NCI-H460 (cell line): Measurements from ENCODE around the gene EDC3. TPM values are rescaled to one million over a fixed set of nuclear protein-coding genes. Genes with fewer than 3 reads are reported as not detected.
"Not testable (repeated sequence)": the region's sequence is repeated elsewhere in the genome, so short reads cannot be mapped to it uniquely, and the experiment has no call there.

Source experiments
- DNase-seq: peaks from one replicate; pipeline ENCODE4 v3.0.0-alpha.2; 2016; ENCODE audit warnings: low read depth; ENCODE audit errors: extremely low read depth
- total RNA-seq: library from RNA; depleted of rRNA; stranded (reverse); fragments of >200 nt; shearing (Covaris generic); gene quantifications from 2 replicates; pipeline ENCODE4 v1.2.3, GENCODE V29; 2014

Gene EDC3
- total RNA-seq, 1 experiment from 2014 or later: 10.3 TPM

- DNase-seq: no peak
Measured at GRCh38 chr15:74655424-74655823, 40.4 kb downstream of the EDC3 start.

DNA sequence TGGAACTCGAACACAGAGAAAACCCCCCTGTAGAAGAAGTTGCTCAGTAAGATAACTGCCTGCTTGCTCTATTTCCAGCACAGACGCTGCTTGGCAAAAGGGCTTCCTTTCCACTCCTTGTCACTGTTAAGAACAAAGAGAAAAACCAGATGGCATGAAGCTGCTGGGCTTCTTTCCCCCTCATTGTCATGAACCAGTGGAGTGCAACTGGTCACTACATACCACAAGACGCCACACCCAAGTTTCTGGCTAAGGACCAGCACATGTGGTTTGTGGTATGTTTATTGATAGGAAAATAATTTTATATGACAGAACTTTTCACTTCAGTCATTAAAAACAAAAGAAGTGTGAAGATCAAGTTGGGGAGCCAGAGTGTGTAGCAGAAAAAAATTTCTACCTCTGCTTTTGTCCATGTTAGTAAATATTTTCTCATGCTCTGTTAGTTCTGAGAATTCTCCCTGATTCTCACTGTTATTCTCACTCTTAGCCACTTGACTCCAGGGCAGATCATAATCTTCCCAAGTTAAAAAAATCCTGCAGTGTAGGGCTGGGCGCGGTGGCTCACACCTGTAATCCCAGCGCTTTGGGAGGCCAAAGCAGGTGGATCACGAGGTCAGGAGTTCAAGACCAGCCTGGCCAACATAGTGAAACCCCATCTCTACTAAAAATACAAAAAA is 42.3 kb downstream of the EDC3 start:
- no peak for DNase-seq

DNA sequence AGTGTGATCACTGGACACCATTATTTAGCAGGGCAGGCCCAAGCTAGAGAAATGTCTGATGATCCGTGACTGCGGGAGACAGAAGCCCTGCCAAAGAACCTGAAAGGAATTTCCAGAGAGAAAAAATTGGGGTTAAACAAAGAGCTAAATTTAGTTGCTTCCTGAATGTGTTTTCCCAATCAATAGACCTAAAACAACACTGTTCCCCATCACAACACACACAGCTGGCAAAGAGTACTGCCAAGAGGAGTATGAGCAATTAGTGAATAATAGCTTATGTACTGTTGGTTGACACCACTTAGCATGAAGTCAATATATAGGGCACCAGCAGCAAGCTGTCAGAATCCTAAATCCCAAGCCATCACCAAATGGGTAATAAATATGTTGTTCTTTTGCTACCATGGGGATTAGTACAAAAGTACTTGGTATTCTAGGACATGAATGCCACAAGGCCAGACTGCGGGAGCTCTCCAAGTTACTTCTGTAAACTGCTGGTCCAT is 44.5 kb downstream of the EDC3 start:
- no peak for DNase-seq

GRCh38 chr15:74648051-74648842 is 47.6 kb downstream of the EDC3 start:
- no peak for DNase-seq

DNA sequence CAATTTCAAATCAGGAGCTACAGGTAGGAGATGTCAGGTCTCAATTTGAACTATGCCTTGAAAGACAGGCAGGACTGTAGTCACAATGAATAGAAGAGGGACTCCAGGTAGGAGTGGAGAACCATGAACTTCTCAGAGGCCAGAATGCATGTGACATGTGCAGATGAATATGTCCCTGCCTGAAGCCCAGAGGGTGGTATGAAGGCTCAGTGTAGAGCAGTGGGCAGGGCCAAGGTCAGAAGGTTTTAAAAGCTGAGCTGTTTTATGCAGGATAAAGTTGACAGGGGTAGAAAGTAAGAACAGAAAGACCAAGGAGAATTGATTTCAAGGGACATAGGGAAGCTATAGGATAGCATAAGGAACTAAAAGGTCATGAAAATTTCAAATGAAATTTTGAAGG is 49.3 kb downstream of the EDC3 start:
- no peak for DNase-seq

- no peak for DNase-seq
Measured at GRCh38 chr15:74643665-74644204, 52.1 kb downstream of the EDC3 start.

- no peak for DNase-seq
Measured at GRCh38 chr15:74642734-74643664, 52.8 kb downstream of the EDC3 start.

DNA sequence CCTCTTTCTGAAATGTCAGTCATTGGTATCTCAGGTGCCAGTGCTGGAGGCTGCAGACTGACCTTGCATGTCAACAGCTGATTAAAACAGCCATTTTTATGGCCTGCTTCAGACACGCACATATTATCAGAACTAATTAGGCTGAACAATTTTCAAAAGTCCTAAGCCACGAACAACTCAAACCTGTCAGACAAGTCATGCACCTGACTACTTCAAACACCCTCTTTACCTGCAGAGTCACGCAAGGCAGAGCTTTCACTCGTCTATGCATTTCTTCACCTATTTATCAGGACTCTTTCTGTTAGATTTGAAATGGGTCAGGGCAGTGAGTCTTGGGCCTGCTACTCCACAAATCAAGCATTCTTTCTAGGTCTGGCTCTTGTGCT is 53.5 kb downstream of the EDC3 start:
- no peak for DNase-seq

DNA sequence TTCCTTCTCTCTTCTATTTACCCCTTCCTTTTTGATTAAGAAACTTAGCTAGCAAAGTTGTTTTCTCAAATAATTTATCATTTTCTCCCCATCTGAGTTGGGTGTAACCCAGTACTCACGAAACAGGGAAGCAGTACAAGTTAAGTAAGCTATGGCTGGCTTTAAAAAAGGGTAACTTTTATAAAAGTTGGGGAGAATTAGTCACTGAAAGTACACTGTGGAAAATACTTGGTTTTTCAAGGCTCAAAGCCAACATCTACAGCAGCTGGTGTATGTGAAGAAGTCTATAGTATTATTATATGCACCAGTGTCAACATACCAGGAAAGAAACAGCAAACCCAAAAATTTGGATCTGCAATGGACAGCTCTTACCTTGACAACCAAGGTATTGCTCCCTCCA is 54.7 kb downstream of the EDC3 start:
- no peak for DNase-seq

DNA sequence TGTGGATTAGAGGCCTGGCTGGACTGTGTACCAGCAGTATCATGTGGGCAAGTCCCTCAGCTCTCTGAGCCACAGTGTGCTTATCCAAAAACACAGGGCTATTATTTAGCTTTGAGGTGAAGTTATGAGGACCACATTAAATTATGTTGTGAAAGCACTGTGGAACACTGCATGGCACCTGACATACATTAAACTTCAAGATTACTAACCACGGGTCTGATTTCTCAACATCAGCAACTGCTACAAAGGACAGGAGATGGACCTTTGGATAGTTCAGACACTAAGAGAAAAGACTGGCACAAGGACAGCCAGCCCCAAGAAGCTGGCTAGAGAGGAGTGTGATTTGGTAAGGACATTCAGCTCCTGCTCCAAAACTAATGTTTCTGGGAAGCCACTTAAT is 58.8 kb downstream of the EDC3 start:
- no peak for DNase-seq

- DNase-seq: peak; percentile 75
Measured at GRCh38 chr15:74635228-74635627, 60.6 kb downstream of the EDC3 start.

- no peak for DNase-seq
Measured at GRCh38 chr15:74633781-74634180, 62.0 kb downstream of the EDC3 start.

GRCh38 chr15:74632601-74633000 is 63.2 kb downstream of the EDC3 start:
- DNase-seq: no peak

GRCh38 chr15:74631935-74632560 is 63.8 kb downstream of the EDC3 start:
- peak; percentile 47 for DNase-seq

- DNase-seq: no peak
Measured at GRCh38 chr15:74631408-74631807, 64.4 kb downstream of the EDC3 start.

- no peak for DNase-seq
Measured at GRCh38 chr15:74631087-74631385, 64.8 kb downstream of the EDC3 start.

GRCh38 chr15:74630284-74631086 is 65.3 kb downstream of the EDC3 start:
- DNase-seq: no peak

GRCh38 chr15:74629696-74630095 is 66.1 kb downstream of the EDC3 start:
- not testable (repeated sequence) for DNase-seq

- no peak for DNase-seq
Measured at GRCh38 chr15:74628949-74629348, 66.9 kb downstream of the EDC3 start.

- DNase-seq: no peak
Measured at GRCh38 chr15:74628199-74628598, 67.6 kb downstream of the EDC3 start.
